H1 (cell line): Measurements from ENCODE around the gene GRIK4. TPM values are rescaled to one million over a fixed set of nuclear protein-coding genes. Genes with fewer than 3 reads are reported as not detected.

Experiments used
- CTCF ChIA-PET: fragments of 300-600 bp; sonication (Branson Sonifier 250); formaldehyde crosslinking; loops from one replicate; lab custom pipeline; 2021; ENCODE audit not compliant: partially characterized antibody; lab: Charles Lee
- POLR2A ChIA-PET: fragments of 300-600 bp; sonication (Branson Sonifier 250); formaldehyde crosslinking; loops from one replicate; lab custom pipeline; 2021; ENCODE audit warnings: inconsistent platforms; ENCODE audit not compliant: partially characterized antibody; lab: Charles Lee
- DNase-seq, 2 experiments: peaks; one replicate each; pipeline versions ENCODE4 v3.0.0 to v3.0.0-alpha.2; 2010 to 2022; ENCODE audit warnings: low spot score in 2 of 2, low read depth in 1 of 2, mixed read lengths in 1 of 2
- FAIRE-seq: peaks from 2 replicates; lab custom pipeline; 2011; peaks lifted over from hg19 to GRCh38; lab: Jason Lieb, UNC
- H2AFZ ChIP-seq: 2 replicates; pipeline ENCODE4 v1.8.1; 2012; ENCODE audit warnings: low read length, inconsistent platforms
- H2AK5ac ChIP-seq: 2 replicates; pipeline ENCODE4 v1.6.1; 2013; ENCODE audit warnings: low read depth, low read length
- H2BK120ac ChIP-seq: replicated peaks from 2 replicates; pipeline ENCODE3; 2013; ENCODE audit warnings: low read depth, low read length, inconsistent platforms
- H2BK12ac ChIP-seq: 2 replicates; pipeline ENCODE4 v1.6.1; 2013; ENCODE audit warnings: low read depth, low read length
- H2BK15ac ChIP-seq: 2 replicates; pipeline ENCODE4 v1.6.1; 2013; ENCODE audit warnings: low read length
- H2BK20ac ChIP-seq: 2 replicates; pipeline ENCODE4 v1.6.1; 2013; ENCODE audit warnings: low read length
- H2BK5ac ChIP-seq: 2 replicates; pipeline ENCODE4 v1.6.1; 2013; ENCODE audit warnings: low read depth, low read length
- H3K14ac ChIP-seq: 2 replicates; pipeline ENCODE4 v1.6.1; 2013; ENCODE audit warnings: inconsistent platforms; ENCODE audit not compliant: insufficient read length
- H3K18ac ChIP-seq: 2 replicates; pipeline ENCODE4 v1.6.1; 2013; ENCODE audit warnings: low read length; ENCODE audit errors: extremely low read depth
- H3K23ac ChIP-seq: 2 replicates; pipeline ENCODE4 v1.6.1; 2013; ENCODE audit warnings: inconsistent platforms; ENCODE audit not compliant: insufficient read length
- H3K23me2 ChIP-seq: 2 replicates; pipeline ENCODE4 v1.6.1; 2013; ENCODE audit warnings: low read depth, low read length
- H3K27ac ChIP-seq: 2 replicates; pipeline ENCODE4 v1.6.1; 2011; ENCODE audit warnings: low read depth, low read length, inconsistent platforms
- H3K27me3 ChIP-seq, 4 experiments: replicated peaks in 1 of 4; 1 replicate in 1 of 4; 2 replicates in 3 of 4; pipeline versions ENCODE4 v1.6.1 to v1.8.1; 2011 to 2013; ENCODE audit warnings: low read length in 3 of 4, mild to moderate bottlenecking in 3 of 4, inconsistent platforms in 2 of 4, mixed read lengths in 2 of 4, moderate library complexity in 1 of 4; ENCODE audit not compliant: control insufficient read depth in 3 of 4, insufficient read depth in 3 of 4; ENCODE audit errors: extremely low read depth in 1 of 4
- H3K36me3 ChIP-seq, 4 experiments: 2 replicates each; pipeline versions ENCODE4 v1.6.1 to v1.8.1; 2011 to 2013; ENCODE audit warnings: mild to moderate bottlenecking in 4 of 4, low read length in 3 of 4, moderate library complexity in 2 of 4, control low read depth in 1 of 4, inconsistent platforms in 1 of 4; ENCODE audit not compliant: insufficient read depth in 4 of 4, control insufficient read depth in 2 of 4
- H3K4ac ChIP-seq: replicated peaks from 2 replicates; pipeline ENCODE3; 2013; ENCODE audit warnings: low read length, low read depth, mixed read lengths, inconsistent platforms; ENCODE audit not compliant: insufficient read length
- H3K4me1 ChIP-seq, 4 experiments: replicated peaks in 1 of 4; 1 replicate in 1 of 4; 2 replicates in 3 of 4; pipeline versions ENCODE4 v1.6.1 to v1.8.1; 2011 to 2013; ENCODE audit warnings: low read length in 3 of 4, inconsistent platforms in 2 of 4, mixed read lengths in 1 of 4; ENCODE audit not compliant: insufficient read depth in 4 of 4, control insufficient read depth in 3 of 4
- H3K4me2 ChIP-seq, 2 experiments: 2 replicates each; pipeline versions ENCODE4 v1.6.1 to v1.8.1; 2011 to 2013; ENCODE audit warnings: low read depth in 2 of 2, low read length in 2 of 2, control low read depth in 1 of 2, inconsistent platforms in 1 of 2, mild to moderate bottlenecking in 1 of 2; ENCODE audit not compliant: insufficient read depth in 1 of 2
- H3K4me3 ChIP-seq, 4 experiments: fragments of 200-600, 300-600 bp in 1 of 4; sonication (generic), shearing (Covaris generic), sonication (Bioruptor Twin) in 1 of 4; 2 replicates each; pipeline versions ENCODE4 v1.5.1 to v1.8.1; 2011 to 2016; ENCODE audit warnings: low read length in 4 of 4, low read depth in 3 of 4, control low read depth in 2 of 4, inconsistent platforms in 2 of 4, mild to moderate bottlenecking in 2 of 4, mixed read lengths in 1 of 4, moderate library complexity in 1 of 4; ENCODE audit not compliant: insufficient read depth in 2 of 4; ENCODE audit errors: extremely low read depth in 1 of 4
- H3K56ac ChIP-seq: replicated peaks from 2 replicates; pipeline ENCODE3; 2013; ENCODE audit warnings: low read depth, mild to moderate bottlenecking, mixed read lengths, low read length, inconsistent platforms; ENCODE audit not compliant: insufficient read length
- H3K79me1 ChIP-seq: 2 replicates; pipeline ENCODE4 v1.6.1; 2013; ENCODE audit warnings: low read depth, low read length, control low read depth
- H3K79me2 ChIP-seq, 2 experiments: 2 replicates each; pipeline versions ENCODE4 v1.6.1 to v1.8.1; 2012 to 2013; ENCODE audit warnings: low read length in 2 of 2, mild to moderate bottlenecking in 2 of 2, inconsistent platforms in 1 of 2; ENCODE audit not compliant: insufficient read depth in 2 of 2, control insufficient read depth in 1 of 2
- H3K9ac ChIP-seq, 4 experiments: replicated peaks in 1 of 4; 1 replicate in 1 of 4; 2 replicates in 3 of 4; pipeline versions ENCODE4 v1.6.1 to v1.8.1; 2011 to 2013; ENCODE audit warnings: low read depth in 3 of 4, low read length in 3 of 4, control low read depth in 2 of 4, mild to moderate bottlenecking in 2 of 4, moderate library complexity in 2 of 4, inconsistent platforms in 1 of 4; ENCODE audit errors: extremely low read depth in 1 of 4
- H3K9me3 ChIP-seq, 2 experiments: 2 replicates each; pipeline versions ENCODE4 v1.6.1 to v1.8.1; 2012 to 2013; ENCODE audit warnings: mild to moderate bottlenecking in 2 of 2, moderate library complexity in 2 of 2, control low read depth in 1 of 2, inconsistent platforms in 1 of 2, low read depth in 1 of 2, low read length in 1 of 2, mixed read lengths in 1 of 2; ENCODE audit not compliant: insufficient read depth in 2 of 2
- H4K20me1 ChIP-seq, 2 experiments: replicated peaks in 1 of 2; 2 replicates each; pipeline versions ENCODE3 to v1.8.1; 2011 to 2013; ENCODE audit warnings: inconsistent platforms in 2 of 2, low read length in 2 of 2, mild to moderate bottlenecking in 1 of 2; ENCODE audit not compliant: insufficient read depth in 2 of 2, control insufficient read depth in 1 of 2
- H4K5ac ChIP-seq: 2 replicates; pipeline ENCODE4 v1.6.1; 2013; ENCODE audit warnings: low read length, low read depth, mixed read lengths, inconsistent platforms; ENCODE audit not compliant: insufficient read length
- H4K8ac ChIP-seq: 2 replicates; pipeline ENCODE4 v1.8.0; 2013; ENCODE audit warnings: mild to moderate bottlenecking, moderate library complexity, low read length, inconsistent platforms; ENCODE audit not compliant: insufficient read depth; ENCODE audit errors: extremely low read depth
- H4K91ac ChIP-seq: replicated peaks from 2 replicates; pipeline ENCODE3; 2013; ENCODE audit warnings: low read length, mixed read lengths, inconsistent platforms; ENCODE audit not compliant: insufficient read length
- ASH2L ChIP-seq: fragments of 200-600, 300-600 bp; sonication (generic); IDR thresholded peaks from one replicate; pipeline ENCODE4 v1.7.1; 2017; ENCODE audit warnings: low read length
- BACH1 ChIP-seq: IDR thresholded peaks from 2 replicates; pipeline ENCODE4 v1.6.1; 2012; ENCODE audit warnings: low read length, improper control_type of control experiment
- CEBPB ChIP-seq: IDR thresholded peaks from 2 replicates; pipeline ENCODE4 v1.6.1; 2012; ENCODE audit warnings: low read depth, low read length
- POLR2A ChIP-seq, 2 experiments: IDR thresholded peaks; 1 replicate in 1 of 2; 2 replicates in 1 of 2; pipeline ENCODE4 v1.6.1; 2011; ENCODE audit warnings: low read depth in 2 of 2, low read length in 2 of 2, mild to moderate bottlenecking in 2 of 2; ENCODE audit errors: control extremely low read depth in 1 of 2
- SIRT6 ChIP-seq: IDR thresholded peaks from one replicate; pipeline ENCODE4 v1.7.1; 2012; ENCODE audit warnings: low read length, inconsistent platforms
- TBP ChIP-seq: IDR thresholded peaks from 2 replicates; pipeline ENCODE4 v1.6.1; 2011; ENCODE audit warnings: low read depth, low read length, improper control_type of control experiment
- WGBS, 2 experiments: shearing (Covaris generic) in 1 of 2; methylation state at CpG; one replicate each; pipeline versions ENCODE4 v1.1.6 to v1.1.7; 2013 to 2015; ENCODE audit warnings: low lambda C conversion rate in 2 of 2, mixed read lengths in 2 of 2, inconsistent platforms in 1 of 2, low coverage in 1 of 2, missing lambda C conversion rate in 1 of 2; ENCODE audit not compliant: insufficient replicate concordance in 2 of 2, insufficient coverage in 1 of 2, insufficient read length in 1 of 2; ENCODE audit errors: extremely low coverage in 1 of 2, missing lambda C conversion rate in 1 of 2; 5-methylcytosine and 5-hydroxymethylcytosine counted together
- polyA plus RNA-seq, 7 experiments: library from polyadenylated mRNA; depleted of rRNA in 3 of 7; stranded (reverse) in 5 of 7; unstranded in 2 of 7; fragments of >200 nt in 5 of 7; fragments of 200-250 nt in 2 of 7; gene quantifications; 1 replicate in 5 of 7; 2 replicates in 1 of 7; 4 replicates in 1 of 7; pipeline versions ENCODE4 v1.2.1 to v1.2.3, GENCODE V29; 2011 to 2013; ENCODE audit warnings: missing spikeins in 2 of 7, mixed read lengths in 2 of 7
- total RNA-seq: library from RNA; stranded (reverse); fragmentation: NEBNext Ultra II Directional; extraction: Animal tissue kit (Norgen Biotek cat#: 25700); gene quantifications from 2 replicates; pipeline ENCODE4 v1.2.1, GENCODE V29; 2021

The GRIK4 gene
- total and polyA plus RNA-seq, 2 of the 8 experiments (the other 6 are each of a cell fraction or from before 2014, with no cell fraction given) = 1.2 to 2.9 TPM

- no peak overlapping the region for H3K4me2 ChIP-seq
- no peak overlapping the region for H2AK5ac ChIP-seq
- H2BK20ac ChIP-seq = no peak overlapping the region
- no peak overlapping the region for H4K91ac ChIP-seq
- no peaks in the 10 kb centered on the region for H3K27me3 ChIP-seq
- H2AFZ ChIP-seq = no peak overlapping the region
- H3K4me1 ChIP-seq = peaks cover 0 to 3% (median 0%) of the 10 kb centered on the region in 4 experiments; a peak in 1 of 7 replicates
- TF ChIP-seq POLR2A (IDR thresholded peaks at IDR 0.05; ENCODE audit: control extremely low read depth in 1 of 2, low read depth in 2 of 2, low read length in 2 of 2) (no peak), BACH1 (no peak), CEBPB (no peak), TBP (no peak), SIRT6 (no peak), ASH2L (no peak)
- TF ChIP-seq, all 59 proteins: peak for 0
- no peak overlapping the region for H3K9ac ChIP-seq
- no peaks in the 10 kb centered on the region; a peak in 1 of 8 replicates for H3K36me3 ChIP-seq
- no peak overlapping the region for H2BK12ac ChIP-seq
- FAIRE-seq (no peak), DNase-seq (no peak)
- H3K4ac ChIP-seq = no peak overlapping the region
- POLR2A ChIA-PET = no interaction called here
- CTCF ChIA-PET = interaction anchor here (0.6 to 19.6 kb wide), 10 partner anchors 4 to 1538 kb away, joined by 3 to 300 read pairs (median 3); no protein-coding TSS in a partner anchor
- H4K5ac ChIP-seq = no peak overlapping the region
- no peak overlapping the region for H3K14ac ChIP-seq
- no peak overlapping the region for H3K18ac ChIP-seq
- no peak overlapping the region for H3K23ac ChIP-seq
- H3K27ac ChIP-seq = no peak overlapping the region
- H3K79me1 ChIP-seq = no peaks in the 10 kb centered on the region
- H2BK120ac ChIP-seq = no peak overlapping the region
- H3K4me3 ChIP-seq = no peak overlapping the region
- H2BK15ac ChIP-seq = no peak overlapping the region
- WGBS, 2 experiments = 86% methylated on average over 9 of the region's 9 CpGs; no CpG with 5 or more reads in 1 of the 2 experiments
- H4K8ac ChIP-seq = no peak overlapping the region
- no peaks in the 10 kb centered on the region for H4K20me1 ChIP-seq
- no peak overlapping the region for H3K56ac ChIP-seq
- no peak overlapping the region for H2BK5ac ChIP-seq
- no peaks in the 10 kb centered on the region for H3K23me2 ChIP-seq
- H3K79me2 ChIP-seq = no peaks in the 10 kb centered on the region
- H3K9me3 ChIP-seq = 0 out of 4 replicates have a peak, but pooled peaks cover 0 to 2% of the 10 kb centered on the region in 2 experiments
These were observed 192.0 kb downstream of the GRIK4 start for GRCh38 chr11:120703358-120704152.
